Stimulated activated CD8-positive, alpha-beta memory T cell treated with anti-CD3 and anti-CD28 coated beads, Interleukin-2, amount 100 ng/mL, for 1 hour (primary cell): ENCODE results near the gene KAT6B.

ENCODE experiments used
- DNase-seq, 2 donors: peaks; one replicate each; pipeline ENCODE4 v3.0.0-alpha.2; 2020; ENCODE audit warnings: low read depth in 2 of 2

Gene KAT6B

DNA sequence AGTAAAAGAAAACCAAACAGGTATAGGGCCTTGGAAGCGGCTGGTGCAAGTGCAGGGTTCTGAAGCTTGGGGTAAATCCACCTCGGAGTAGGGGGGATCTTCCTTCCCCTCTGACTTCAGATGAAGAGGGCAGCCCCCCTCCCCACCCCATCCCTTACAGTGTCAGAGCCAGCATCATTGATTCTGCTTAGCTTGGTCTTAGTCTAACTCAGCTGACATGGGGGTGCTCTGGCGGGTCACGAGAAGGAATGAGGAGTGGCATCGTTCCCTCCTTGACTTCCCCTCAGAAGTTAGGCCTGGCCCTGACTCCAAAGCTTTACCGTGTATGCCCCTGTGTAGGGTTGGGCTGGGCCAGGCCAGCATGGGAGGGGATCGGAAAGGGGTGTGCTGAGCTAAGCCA is 240.9 kb downstream of the KAT6B start:
- DNase-seq = no peak

- DNase-seq = no peak
Observed at GRCh38 chr10:75068523-75068922, 242.1 kb downstream of the KAT6B start.

DNA sequence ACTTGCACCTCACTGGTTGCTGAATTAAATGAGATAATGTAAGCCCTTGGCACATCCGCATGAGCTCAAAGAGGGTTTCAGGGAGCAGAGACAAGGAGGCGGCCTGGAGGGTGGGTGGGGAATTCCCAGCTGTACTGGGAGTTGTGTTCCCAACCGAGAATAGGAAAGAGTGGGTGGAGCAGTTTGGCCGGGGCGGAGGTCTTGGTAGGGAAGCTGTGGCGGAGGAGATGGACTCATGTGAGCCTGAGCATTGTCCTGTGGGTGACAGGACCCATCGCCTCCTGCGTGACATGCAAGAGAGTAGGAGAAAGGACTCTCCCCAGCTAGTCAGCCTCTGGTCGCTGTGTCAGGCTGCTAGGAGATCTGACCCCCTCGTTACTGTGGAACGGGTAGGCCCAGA is 244.1 kb downstream of the KAT6B start:
- DNase-seq = no peak

- no peak for DNase-seq
Observed at GRCh38 chr10:75070961-75071428, 244.6 kb downstream of the KAT6B start.

DNA sequence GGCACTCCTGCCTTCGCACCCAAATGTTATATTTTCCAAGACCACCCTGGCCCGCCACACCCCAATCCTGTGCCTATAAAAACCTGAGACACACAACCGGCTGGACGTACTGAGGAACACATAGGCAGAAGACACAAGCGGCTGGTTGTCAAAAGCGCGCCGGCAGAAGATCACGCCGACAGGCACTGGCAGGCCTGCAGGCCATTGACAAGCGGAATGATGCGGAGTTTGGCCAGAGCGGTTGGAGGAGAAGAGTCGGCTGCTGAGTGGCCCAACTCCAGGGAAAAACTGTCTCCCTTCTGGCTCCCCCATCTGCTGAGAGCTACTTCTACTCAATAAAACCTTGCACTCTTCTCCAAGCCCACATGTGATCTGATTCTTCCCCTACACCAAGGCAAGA is 245.4 kb downstream of the KAT6B start:
- no peak for DNase-seq

GRCh38 chr10:75072727-75073126 is 246.3 kb downstream of the KAT6B start:
- DNase-seq = no peak

- no peak for DNase-seq
Observed at GRCh38 chr10:75073442-75073841, 247.0 kb downstream of the KAT6B start.

GRCh38 chr10:75074711-75075445 is 248.5 kb downstream of the KAT6B start:
- no peak for DNase-seq

DNA sequence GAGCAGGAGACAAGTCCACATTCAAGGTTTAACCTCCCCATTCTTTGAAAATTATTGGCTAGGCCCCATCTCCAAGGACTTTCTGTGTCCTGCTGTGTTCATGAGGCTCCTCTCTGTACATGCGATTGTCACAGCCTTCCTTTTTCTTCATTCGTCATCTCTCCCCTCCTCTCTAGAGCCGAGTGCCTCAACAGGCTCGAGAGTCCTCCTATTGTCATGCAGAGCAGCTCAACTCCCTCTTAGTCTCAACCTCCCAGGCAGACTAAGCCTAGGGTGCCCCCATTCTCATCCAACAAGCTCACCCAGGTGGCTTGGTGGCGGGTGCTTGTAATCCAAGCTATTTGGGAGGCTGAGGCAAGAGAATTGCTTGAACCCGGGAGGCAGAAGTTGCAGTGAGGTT is 249.9 kb downstream of the KAT6B start:
- DNase-seq = no peak

- no peak for DNase-seq
Observed at GRCh38 chr10:75079436-75080083, 253.2 kb downstream of the KAT6B start.

DNA sequence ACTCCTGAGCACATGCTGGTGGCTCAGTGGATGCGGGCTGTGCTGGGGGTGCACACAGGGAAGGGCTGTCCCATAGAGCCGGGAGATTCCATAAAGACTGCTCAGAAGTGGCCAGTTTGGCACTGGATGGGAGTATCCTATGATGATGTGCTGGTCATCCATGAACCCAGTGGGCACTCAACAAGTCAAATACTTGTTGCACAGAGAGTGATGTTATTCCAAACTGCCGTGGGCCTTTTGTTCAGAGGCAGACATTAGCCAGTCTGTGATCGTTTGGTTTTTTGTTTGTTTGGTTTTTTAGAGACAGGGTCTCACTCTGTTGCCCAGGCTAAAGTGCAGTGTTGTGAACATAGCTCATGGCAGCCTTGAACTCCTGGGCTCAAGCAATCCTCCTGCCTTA is 254.2 kb downstream of the KAT6B start:
- no peak for DNase-seq

DNA sequence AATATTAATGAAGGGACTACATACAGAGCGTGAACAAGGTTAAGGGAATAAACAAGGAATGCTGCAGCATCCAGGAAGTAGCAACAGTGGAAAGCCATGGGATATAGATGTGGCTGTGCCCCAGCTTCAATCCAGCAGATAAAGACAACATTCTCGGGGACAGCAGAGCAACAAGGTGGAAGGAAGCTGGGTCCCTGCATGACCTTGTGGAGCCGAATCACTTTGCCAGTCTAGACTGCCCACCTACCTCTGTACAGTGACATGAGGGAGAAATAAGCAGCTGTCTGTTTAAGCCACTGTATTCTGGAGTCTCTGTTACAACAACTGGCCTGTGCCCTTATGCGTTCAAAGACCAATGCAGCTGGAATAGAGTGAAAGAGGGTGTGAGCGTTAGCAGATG is 255.0 kb downstream of the KAT6B start:
- DNase-seq = no peak
